Osteocyte (in vitro differentiated cells): ENCODE results near the gene SLC38A1. TPM values are rescaled to one million over a fixed set of nuclear protein-coding genes. Genes with fewer than 3 reads are reported as not detected.

Experiments used
- DNase-seq: peaks from one replicate; pipeline ENCODE4 v3.0.0; 2021; ENCODE audit warnings: mixed read lengths; ENCODE audit not compliant: unreplicated experiment; ENCODE audit errors: extremely low spot score
- H3K27ac Mint-ChIP-seq: one replicate; pipeline ENCODE4 v1.8.0; 2021; ENCODE audit warnings: mild to moderate bottlenecking, mixed read lengths; ENCODE audit not compliant: unreplicated experiment
- H3K27me3 Mint-ChIP-seq: one replicate; pipeline ENCODE4 v1.8.0; 2021; ENCODE audit warnings: mixed read lengths; ENCODE audit not compliant: unreplicated experiment
- H3K36me3 Mint-ChIP-seq: one replicate; pipeline ENCODE4 v1.8.0; 2021; ENCODE audit warnings: mixed read lengths; ENCODE audit not compliant: unreplicated experiment
- H3K4me1 Mint-ChIP-seq: one replicate; pipeline ENCODE4 v1.8.0; 2021; ENCODE audit warnings: mixed read lengths; ENCODE audit not compliant: unreplicated experiment
- H3K4me3 Mint-ChIP-seq: one replicate; pipeline ENCODE4 v1.8.0; 2021; ENCODE audit warnings: mild to moderate bottlenecking, moderate library complexity, mixed read lengths; ENCODE audit not compliant: unreplicated experiment
- H3K9me3 Mint-ChIP-seq: one replicate; pipeline ENCODE4 v1.8.0; 2021; ENCODE audit warnings: mixed read lengths; ENCODE audit not compliant: unreplicated experiment
- CTCF ChIP-seq: fragments of 200-600 bp; sonication (generic); IDR thresholded peaks from 2 replicates; pipeline ENCODE4 v1.5.0; 2021; ENCODE audit warnings: antibody characterized with exemption, mild to moderate bottlenecking, moderate library complexity
- total RNA-seq: library from RNA; stranded (reverse); gene quantifications from 2 replicates; pipeline ENCODE4 v1.2.1, GENCODE V29; 2021

Gene SLC38A1
- total RNA-seq, 1 donor from 2014 or later = 132 TPM

DNA sequence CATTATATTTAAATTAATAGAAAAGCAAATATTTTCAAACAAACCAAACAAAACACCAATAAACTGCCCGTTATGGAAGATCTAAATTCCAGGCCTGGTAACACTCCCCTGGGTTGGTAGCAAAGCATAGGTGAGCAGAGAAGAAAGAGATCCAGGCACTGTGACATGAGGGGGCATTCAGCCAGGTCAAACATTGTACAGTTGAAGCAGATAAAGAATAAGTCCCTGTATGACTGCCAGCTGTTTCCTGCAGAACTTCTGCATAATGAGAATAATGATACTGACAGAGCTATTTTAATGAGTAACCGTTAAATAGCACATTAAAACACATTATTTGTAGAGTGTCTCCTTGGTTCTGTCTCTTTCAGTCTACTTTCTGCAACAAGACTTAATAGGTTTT is 35.4 kb downstream of the SLC38A1 start:
- peaks cover 50% of the 10 kb centered on the region for H3K36me3 Mint-ChIP-seq
- no peaks in the 10 kb centered on the region for H3K9me3 Mint-ChIP-seq
- H3K4me3 Mint-ChIP-seq = no peak overlapping the region
- H3K27me3 Mint-ChIP-seq = no peaks in the 10 kb centered on the region
- H3K4me1 Mint-ChIP-seq = peaks cover 8% of the 10 kb centered on the region
- H3K27ac Mint-ChIP-seq = no peak overlapping the region
- DNase-seq = no peak
- TF ChIP-seq CTCF = no peak

- H3K36me3 Mint-ChIP-seq = peaks cover 52% of the 10 kb centered on the region
- no peaks in the 10 kb centered on the region for H3K27me3 Mint-ChIP-seq
- peaks cover 8% of the 10 kb centered on the region for H3K4me1 Mint-ChIP-seq
- no peak for DNase-seq
- no peaks in the 10 kb centered on the region for H3K9me3 Mint-ChIP-seq
- no peak overlapping the region for H3K27ac Mint-ChIP-seq
- no peak overlapping the region for H3K4me3 Mint-ChIP-seq
- no peak for TF ChIP-seq CTCF
These were observed 37.9 kb downstream of the SLC38A1 start for GRCh38 chr12:46230983-46231382.

- Mint-ChIP-seq H3K9me3 (no peaks in the 10 kb centered on the region), H3K4me1 (peaks cover 4% of the 10 kb centered on the region), H3K36me3 (peaks cover 53% of the 10 kb centered on the region), H3K27ac (no peak overlapping the region), H3K4me3 (no peak overlapping the region), H3K27me3 (no peaks in the 10 kb centered on the region)
- no peak for DNase-seq
- TF ChIP-seq CTCF = no peak
These were observed 38.5 kb downstream of the SLC38A1 start for GRCh38 chr12:46230306-46230705.

DNA sequence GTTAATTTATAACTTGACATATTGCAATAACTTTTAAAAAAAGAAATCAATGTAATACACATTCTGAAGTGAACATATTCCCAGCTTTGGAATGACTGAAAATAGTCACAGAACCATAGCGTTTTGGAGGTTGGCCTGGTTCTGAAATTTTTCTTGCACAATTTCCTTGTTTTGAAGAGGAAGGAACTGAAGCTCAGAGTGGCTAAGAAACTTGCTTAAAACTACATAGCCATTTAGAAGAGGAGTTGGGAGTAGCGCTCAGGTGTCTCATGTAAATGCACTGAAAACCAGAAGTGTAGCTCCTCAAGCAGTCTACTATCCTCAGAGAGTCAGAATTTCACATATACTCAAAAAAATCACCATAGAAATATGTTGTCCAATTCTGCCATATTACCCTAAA is 41.2 kb downstream of the SLC38A1 start:
- no peak for DNase-seq
- H3K36me3 Mint-ChIP-seq = peaks cover 56% of the 10 kb centered on the region
- no peak overlapping the region for H3K27ac Mint-ChIP-seq
- no peak for TF ChIP-seq CTCF
- no peaks in the 10 kb centered on the region for H3K4me1 Mint-ChIP-seq
- H3K9me3 Mint-ChIP-seq = no peaks in the 10 kb centered on the region
- H3K27me3 Mint-ChIP-seq = no peaks in the 10 kb centered on the region
- no peak overlapping the region for H3K4me3 Mint-ChIP-seq

DNA sequence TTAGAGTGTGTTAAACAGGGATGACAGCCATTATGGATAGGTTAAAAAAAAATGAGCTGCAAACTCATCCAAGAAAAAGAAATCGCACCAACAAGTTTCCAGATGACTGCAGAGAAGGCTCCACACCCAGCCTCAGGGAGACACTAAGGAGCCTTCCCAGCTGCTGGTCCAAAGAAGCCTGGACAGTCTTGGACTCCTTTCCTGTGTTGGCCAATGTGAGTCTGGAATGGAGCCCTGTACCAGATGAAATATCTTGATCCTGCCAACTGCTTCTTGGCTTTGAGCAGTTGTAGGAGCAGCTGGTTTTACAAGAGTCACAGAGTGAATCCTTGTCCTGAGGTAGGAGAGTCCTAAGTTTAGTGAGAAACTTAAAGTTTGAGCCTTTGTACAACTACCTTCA is 44.5 kb downstream of the SLC38A1 start:
- Mint-ChIP-seq H3K9me3 (no peaks in the 10 kb centered on the region), H3K36me3 (peaks cover 72% of the 10 kb centered on the region), H3K27me3 (no peaks in the 10 kb centered on the region), H3K27ac (no peak overlapping the region), H3K4me3 (no peak overlapping the region), H3K4me1 (peaks cover 24% of the 10 kb centered on the region)
- DNase-seq = no peak
- TF ChIP-seq CTCF = no peak
